K562 (cell line): ENCODE results near the gene PIP4K2A. TPM values are rescaled to one million over a fixed set of nuclear protein-coding genes. Genes with fewer than 3 reads are reported as not detected.

Source experiments
- ATAC-seq: fragments of 200-7000 bp; cut with Tn5 transposase; 3 replicates; pipeline ENCODE4 v1.9.1; 2020; ENCODE audit warnings: moderate library complexity
- BruUV-seq: library from RNA; stranded (reverse); fragments of 400-500 nt; replicated peaks from 2 replicates; lab custom pipeline; 2021; lab: Mats Ljungman, UMichigan
- CTCF ChIA-PET: fragments of 300-600 bp; formaldehyde crosslinking; extraction: SDS; loops from one replicate; lab custom pipeline; 2021; ENCODE audit warnings: low intra/inter-chr PET ratio; lab: Yijun Ruan, JAX
- POLR2A ChIA-PET: fragments of 300-600, 350-650 bp; sonication (Branson Sonifier 250); formaldehyde crosslinking; extraction: SDS; loops from one replicate; lab custom pipeline; 2021; ENCODE audit warnings: antibody characterized with exemption, inconsistent platforms; lab: Yijun Ruan, JAX
- DNase-seq, 4 experiments: peaks; one replicate each; pipeline versions ENCODE4 v3.0.0 to v3.0.0-alpha.2; 2011 to 2018; ENCODE audit warnings: low spot score in 3 of 4, mixed read lengths in 3 of 4; ENCODE audit errors: extremely low read depth in 1 of 4
- FAIRE-seq: peaks from 2 replicates; lab custom pipeline; 2011; peaks lifted over from hg19 to GRCh38; lab: Jason Lieb, UNC
- H2AFZ ChIP-seq: 2 replicates; pipeline ENCODE4 v1.6.0; 2011; ENCODE audit warnings: low read depth, low read length, control low read depth, inconsistent platforms
- H3K27ac ChIP-seq: fragments of 200-600 bp; 3 replicates; pipeline ENCODE4 v1.8.0; 2011; ENCODE audit warnings: low read depth, mild to moderate bottlenecking, control low read depth, inconsistent platforms, low read length, moderate library complexity, mixed read lengths; ENCODE audit errors: extremely low read depth
- H3K27me3 ChIP-seq, 2 experiments: fragments of 300-600 bp in 1 of 2; 2 replicates in 1 of 2; 3 replicates in 1 of 2; pipeline versions ENCODE4 v1.6.0 to v1.8.0; 2011; ENCODE audit warnings: inconsistent platforms in 2 of 2, low read length in 2 of 2, mild to moderate bottlenecking in 1 of 2, mixed read lengths in 1 of 2, moderate library complexity in 1 of 2; ENCODE audit not compliant: control insufficient read depth in 2 of 2, insufficient read depth in 2 of 2
- H3K36me3 ChIP-seq: fragments of 300-600 bp; 3 replicates; pipeline ENCODE4 v1.8.0; 2011; ENCODE audit warnings: mild to moderate bottlenecking, low read length, inconsistent platforms; ENCODE audit not compliant: control insufficient read depth, insufficient read depth
- H3K4me1 ChIP-seq, 2 experiments: fragments of 200-600 bp in 1 of 2; replicated peaks in 1 of 2; 2 replicates in 1 of 2; 3 replicates in 1 of 2; pipeline versions ENCODE4 v1.5.1 to v1.8.0; 2011; ENCODE audit warnings: inconsistent platforms in 2 of 2, low read length in 2 of 2, mild to moderate bottlenecking in 1 of 2, mixed read lengths in 1 of 2, moderate library complexity in 1 of 2; ENCODE audit not compliant: control insufficient read depth in 2 of 2, insufficient read depth in 2 of 2
- H3K4me2 ChIP-seq: 2 replicates; pipeline ENCODE4 v1.6.1; 2011; ENCODE audit warnings: low read length, control low read depth, inconsistent platforms, mixed read lengths; ENCODE audit not compliant: insufficient read depth
- H3K4me3 ChIP-seq: fragments of 200-600 bp; sonication (generic), shearing (Covaris generic); 2 replicates; pipeline ENCODE4 v1.5.1; 2016; ENCODE audit warnings: control low read depth, inconsistent platforms
- H3K79me2 ChIP-seq: fragments of 200-600 bp; 3 replicates; pipeline ENCODE4 v1.8.0; 2011; ENCODE audit warnings: low read length, inconsistent platforms; ENCODE audit not compliant: control insufficient read depth, insufficient read depth
- H3K9ac ChIP-seq, 2 experiments: 2 replicates each; pipeline versions ENCODE4 v1.6.0 to v1.6.1; 2011; ENCODE audit warnings: low read depth in 2 of 2, low read length in 2 of 2, control low read depth in 1 of 2, inconsistent platforms in 1 of 2, mild to moderate bottlenecking in 1 of 2, mixed read lengths in 1 of 2; ENCODE audit not compliant: insufficient read depth in 1 of 2
- H3K9me1 ChIP-seq: one replicate; pipeline ENCODE4 v1.6.0; 2011; ENCODE audit warnings: inconsistent platforms, mild to moderate bottlenecking, low read length, moderate library complexity; ENCODE audit not compliant: control insufficient read depth, insufficient read depth
- H3K9me3 ChIP-seq: replicated peaks from 2 replicates; pipeline ENCODE4 v1.5.1; 2011; ENCODE audit warnings: low read depth, low read length, inconsistent platforms; ENCODE audit not compliant: control insufficient read depth, insufficient read depth
- H4K20me1 ChIP-seq: replicated peaks from 2 replicates; pipeline ENCODE4 v1.6.1; 2011; ENCODE audit warnings: low read length, inconsistent platforms, mixed read lengths; ENCODE audit not compliant: control insufficient read depth, insufficient read depth
- CBFB ChIP-seq: sonication (generic); formaldehyde crosslinking; IDR thresholded peaks from 2 replicates; pipeline ENCODE4 v1.4.0; 2020; ENCODE audit warnings: mild to moderate bottlenecking, missing genetic modification reagents
- FUS ChIP-seq: fragments of 200-400 bp; formaldehyde crosslinking; optimal IDR thresholded peaks from 2 replicates; pipeline ENCODE3; 2017; ENCODE audit warnings: low read depth, low read length
- HLTF ChIP-seq: fragments of 450-650 bp; IDR thresholded peaks from 2 replicates; pipeline ENCODE4 v1.6.1; 2016
- JUNB ChIP-seq: fragments of 450-650 bp; formaldehyde crosslinking; conservative IDR thresholded peaks from 2 replicates; pipeline ENCODE4 v1.4.0; 2020; ENCODE audit warnings: mild to moderate bottlenecking
- POLR2AphosphoS2 ChIP-seq: IDR thresholded peaks from 2 replicates; pipeline ENCODE4 v1.6.1; 2012; ENCODE audit warnings: low read length, improper control_type of control experiment
- PTBP1 ChIP-seq: fragments of 200-400 bp; formaldehyde crosslinking; IDR thresholded peaks from 2 replicates; pipeline ENCODE4 v1.6.1; 2017; ENCODE audit warnings: low read depth, low read length
- RBM25 ChIP-seq: fragments of 200-400 bp; formaldehyde crosslinking; IDR thresholded peaks from 2 replicates; pipeline ENCODE4 v1.6.1; 2018; ENCODE audit warnings: low read length, low read depth, moderate library complexity; ENCODE audit not compliant: severe bottlenecking
- RHOXF2B ChIP-seq: fragments of 250-450 bp; sonication (Bioruptor Pico); conservative IDR thresholded peaks from 2 replicates; pipeline ENCODE4 v1.5.1; 2021
- SMAD3 ChIP-seq: fragments of 450-650 bp; formaldehyde crosslinking; conservative IDR thresholded peaks from 2 replicates; pipeline ENCODE4 v1.4.0; 2020; ENCODE audit warnings: mild to moderate bottlenecking
- ZNF695 ChIP-seq: fragments of 450-650 bp; formaldehyde crosslinking; IDR thresholded peaks from 2 replicates; pipeline ENCODE4 v1.4.0; 2020; ENCODE audit warnings: mild to moderate bottlenecking, moderate library complexity
- WGBS: fragments of 100-300 bp; shearing (Covaris generic); methylation state at CpG from one replicate; pipeline ENCODE4 v1.1.6; 2016; ENCODE audit warnings: low coverage, mixed read lengths; ENCODE audit not compliant: insufficient coverage; ENCODE audit errors: missing lambda C conversion rate; 5-methylcytosine and 5-hydroxymethylcytosine counted together
- in situ Hi-C: fragments of 300-500 bp; cut with MboI; formaldehyde crosslinking; loops from 4 replicates; pipeline ENCODE4 v1.15.0; 2018; ENCODE audit warnings: inconsistent platforms, mixed read lengths
- intact Hi-C: fragments of 100-400 bp; cut with micrococcal nuclease; formaldehyde crosslinking; loops from 2 replicates; pipeline ENCODE4 v1.14.2; 2022
- polyA plus RNA-seq, 8 experiments: library from polyadenylated mRNA; depleted of rRNA in 4 of 8; stranded (reverse) in 5 of 8; unstranded in 3 of 8; fragments of >200 nt; fragmentation: Nextera tagmentation in 2 of 8; fragmentation: Illumina TruSeq in 1 of 8; extraction: Ambion mirVana in 2 of 8; extraction: Trizol in 1 of 8; gene quantifications; 2 replicates each; pipeline versions ENCODE4 v1.2.1 to v1.2.3, GENCODE V29; 2011 to 2014; ENCODE audit warnings: inconsistent platforms in 1 of 8, missing spikeins in 1 of 8
- total RNA-seq, 7 experiments: library from RNA; depleted of rRNA in 6 of 7; stranded (reverse); fragments of >200 nt in 6 of 7; fragmentation: Illumina TruSeq in 2 of 7; extraction: Trizol in 2 of 7; gene quantifications; 2 replicates each; pipeline versions ENCODE4 v1.2.1 to v1.2.3, GENCODE V29; 2011 to 2021; ENCODE audit warnings: low replicate concordance in 1 of 7
- TF ChIP-seq, protein P1 (sequence below), 2 experiments: fragments of 200-800 bp in 1 of 2; sonication (Bioruptor generic) in 1 of 2; sonication (generic) in 1 of 2; formaldehyde crosslinking in 1 of 2; IDR thresholded peaks in 1 of 2; conservative IDR thresholded peaks in 1 of 2; 2 replicates each; pipeline versions ENCODE4 v1.5.0 to v1.6.1; 2016 to 2020; ENCODE audit warnings: missing compliant biosample characterization in 1 of 2, missing genetic modification characterization in 1 of 2, missing genetic modification reagents in 1 of 2
- TF ChIP-seq, protein P2 (sequence below): sonication (generic); formaldehyde crosslinking; IDR thresholded peaks from 2 replicates; pipeline ENCODE4 v1.8.0; 2022; ENCODE audit warnings: mild to moderate bottlenecking, missing genetic modification reagents, borderline replicate concordance
- TF ChIP-seq, protein P3 (sequence below): fragments of 200-800 bp; sonication (Bioruptor generic); IDR thresholded peaks from 2 replicates; pipeline ENCODE4 v1.6.1; 2017; ENCODE audit warnings: missing genetic modification characterization, missing compliant biosample characterization
- TF ChIP-seq, protein P4 (sequence below): fragments of 450-650 bp; IDR thresholded peaks from 2 replicates; pipeline ENCODE4 v1.6.1; 2017; ENCODE audit warnings: antibody characterized with exemption, mild to moderate bottlenecking

PIP4K2A gene
- total and polyA plus RNA-seq, 9 of the 15 experiments (the other 6 are each of a cell fraction or from before 2014, with no cell fraction given): 35.6 to 117 (median 71.9) TPM

DNA sequence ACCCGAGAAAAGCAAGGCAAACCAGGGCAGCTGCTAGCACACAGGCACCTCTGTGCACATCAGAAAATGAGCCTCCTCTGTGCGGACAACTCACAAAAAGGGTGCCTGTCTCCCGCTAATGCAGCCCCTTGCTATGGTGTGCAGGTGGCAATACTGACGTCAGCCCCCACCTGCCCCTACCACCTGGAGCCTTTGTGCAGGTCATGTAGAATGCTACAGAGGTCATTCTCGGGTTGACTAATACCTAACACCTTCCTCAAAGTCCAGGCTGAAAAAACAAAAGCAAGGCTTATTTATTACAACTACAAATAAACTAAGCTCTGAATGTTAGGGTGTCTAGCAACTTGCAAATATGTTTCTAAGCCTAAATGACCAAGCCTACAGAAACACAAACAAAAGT is 13.9 kb downstream of the PIP4K2A start:
- peaks cover 16 to 90% of the 10 kb centered on the region in 2 experiments for H3K4me1 ChIP-seq
- no peaks in the 10 kb centered on the region for H3K9me3 ChIP-seq
- intact Hi-C loops (no loop called here), in situ Hi-C loops (no loop called here)
- peak overlapping the region; percentile 43; the same call in 1 of the 2 replicates for H3K4me2 ChIP-seq
- peak overlapping the region in 1 of 2 experiments; percentile 72; a peak in 1 of 4 replicates for H3K9ac ChIP-seq
- H3K4me3 ChIP-seq: no peak overlapping the region
- peaks cover 100% of the 10 kb centered on the region for H3K79me2 ChIP-seq
- no peak overlapping the region for H2AFZ ChIP-seq
- no peak for FAIRE-seq
- ChIA-PET POLR2A (interaction anchor here (1.1 to 3.8 kb wide), 5 partner anchors 9 to 32 kb away, joined by 3 to 17 read pairs (median 10); no protein-coding TSS in a partner anchor), CTCF (no interaction called here)
- ATAC-seq: peak; percentile 2; the same call in 1 of the 3 replicates
- 64% methylated on average over 5 of the region's 5 CpGs for WGBS
- BruUV-seq: no TSS peak
- no peaks in the 10 kb centered on the region for H3K9me1 ChIP-seq
- no peaks in the 10 kb centered on the region; the same call in 1 of the 2 replicates for H4K20me1 ChIP-seq
- H3K27ac ChIP-seq: no peak overlapping the region
- H3K27me3 ChIP-seq: no peaks in the 10 kb centered on the region
- DNase-seq: no peak
- H3K36me3 ChIP-seq: peaks cover 23% of the 10 kb centered on the region
- TF ChIP-seq POLR2AphosphoS2 (no peak), SMAD3 (CRISPR knock-in tag) (no peak), JUNB (CRISPR knock-in tag) (no peak), ZNF695 (CRISPR knock-in tag) (no peak), HLTF (no peak), FUS (no peak), RBM25 (no peak), CBFB (no peak), PTBP1 (no peak), RHOXF2B (CRISPR knock-in tag) (no peak)
- TF ChIP-seq, protein P1, sequence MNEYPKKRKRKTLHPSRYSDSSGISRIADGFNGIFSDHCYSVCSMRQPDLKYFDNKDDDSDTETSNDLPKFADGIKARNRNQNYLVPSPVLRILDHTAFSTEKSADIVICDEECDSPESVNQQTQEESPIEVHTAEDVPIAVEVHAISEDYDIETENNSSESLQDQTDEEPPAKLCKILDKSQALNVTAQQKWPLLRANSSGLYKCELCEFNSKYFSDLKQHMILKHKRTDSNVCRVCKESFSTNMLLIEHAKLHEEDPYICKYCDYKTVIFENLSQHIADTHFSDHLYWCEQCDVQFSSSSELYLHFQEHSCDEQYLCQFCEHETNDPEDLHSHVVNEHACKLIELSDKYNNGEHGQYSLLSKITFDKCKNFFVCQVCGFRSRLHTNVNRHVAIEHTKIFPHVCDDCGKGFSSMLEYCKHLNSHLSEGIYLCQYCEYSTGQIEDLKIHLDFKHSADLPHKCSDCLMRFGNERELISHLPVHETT (CRISPR knock-in tag; conservative IDR thresholded peaks at IDR 0.05 in 1 of 2, IDR thresholded peaks at IDR 0.05 in 1 of 2): no peak
- TF ChIP-seq, protein P2, sequence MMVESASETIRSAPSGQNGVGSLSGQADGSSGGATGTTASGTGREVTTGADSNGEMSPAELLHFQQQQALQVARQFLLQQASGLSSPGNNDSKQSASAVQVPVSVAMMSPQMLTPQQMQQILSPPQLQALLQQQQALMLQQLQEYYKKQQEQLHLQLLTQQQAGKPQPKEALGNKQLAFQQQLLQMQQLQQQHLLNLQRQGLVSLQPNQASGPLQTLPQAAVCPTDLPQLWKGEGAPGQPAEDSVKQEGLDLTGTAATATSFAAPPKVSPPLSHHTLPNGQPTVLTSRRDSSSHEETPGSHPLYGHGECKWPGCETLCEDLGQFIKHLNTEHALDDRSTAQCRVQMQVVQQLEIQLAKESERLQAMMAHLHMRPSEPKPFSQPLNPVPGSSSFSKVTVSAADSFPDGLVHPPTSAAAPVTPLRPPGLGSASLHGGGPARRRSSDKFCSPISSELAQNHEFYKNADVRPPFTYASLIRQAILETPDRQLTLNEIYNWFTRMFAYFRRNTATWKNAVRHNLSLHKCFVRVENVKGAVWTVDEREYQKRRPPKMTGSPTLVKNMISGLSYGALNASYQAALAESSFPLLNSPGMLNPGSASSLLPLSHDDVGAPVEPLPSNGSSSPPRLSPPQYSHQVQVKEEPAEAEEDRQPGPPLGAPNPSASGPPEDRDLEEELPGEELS: no peak
- TF ChIP-seq, protein P3, sequence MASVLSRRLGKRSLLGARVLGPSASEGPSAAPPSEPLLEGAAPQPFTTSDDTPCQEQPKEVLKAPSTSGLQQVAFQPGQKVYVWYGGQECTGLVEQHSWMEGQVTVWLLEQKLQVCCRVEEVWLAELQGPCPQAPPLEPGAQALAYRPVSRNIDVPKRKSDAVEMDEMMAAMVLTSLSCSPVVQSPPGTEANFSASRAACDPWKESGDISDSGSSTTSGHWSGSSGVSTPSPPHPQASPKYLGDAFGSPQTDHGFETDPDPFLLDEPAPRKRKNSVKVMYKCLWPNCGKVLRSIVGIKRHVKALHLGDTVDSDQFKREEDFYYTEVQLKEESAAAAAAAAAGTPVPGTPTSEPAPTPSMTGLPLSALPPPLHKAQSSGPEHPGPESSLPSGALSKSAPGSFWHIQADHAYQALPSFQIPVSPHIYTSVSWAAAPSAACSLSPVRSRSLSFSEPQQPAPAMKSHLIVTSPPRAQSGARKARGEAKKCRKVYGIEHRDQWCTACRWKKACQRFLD (CRISPR knock-in tag): no peak
- TF ChIP-seq, protein P4, sequence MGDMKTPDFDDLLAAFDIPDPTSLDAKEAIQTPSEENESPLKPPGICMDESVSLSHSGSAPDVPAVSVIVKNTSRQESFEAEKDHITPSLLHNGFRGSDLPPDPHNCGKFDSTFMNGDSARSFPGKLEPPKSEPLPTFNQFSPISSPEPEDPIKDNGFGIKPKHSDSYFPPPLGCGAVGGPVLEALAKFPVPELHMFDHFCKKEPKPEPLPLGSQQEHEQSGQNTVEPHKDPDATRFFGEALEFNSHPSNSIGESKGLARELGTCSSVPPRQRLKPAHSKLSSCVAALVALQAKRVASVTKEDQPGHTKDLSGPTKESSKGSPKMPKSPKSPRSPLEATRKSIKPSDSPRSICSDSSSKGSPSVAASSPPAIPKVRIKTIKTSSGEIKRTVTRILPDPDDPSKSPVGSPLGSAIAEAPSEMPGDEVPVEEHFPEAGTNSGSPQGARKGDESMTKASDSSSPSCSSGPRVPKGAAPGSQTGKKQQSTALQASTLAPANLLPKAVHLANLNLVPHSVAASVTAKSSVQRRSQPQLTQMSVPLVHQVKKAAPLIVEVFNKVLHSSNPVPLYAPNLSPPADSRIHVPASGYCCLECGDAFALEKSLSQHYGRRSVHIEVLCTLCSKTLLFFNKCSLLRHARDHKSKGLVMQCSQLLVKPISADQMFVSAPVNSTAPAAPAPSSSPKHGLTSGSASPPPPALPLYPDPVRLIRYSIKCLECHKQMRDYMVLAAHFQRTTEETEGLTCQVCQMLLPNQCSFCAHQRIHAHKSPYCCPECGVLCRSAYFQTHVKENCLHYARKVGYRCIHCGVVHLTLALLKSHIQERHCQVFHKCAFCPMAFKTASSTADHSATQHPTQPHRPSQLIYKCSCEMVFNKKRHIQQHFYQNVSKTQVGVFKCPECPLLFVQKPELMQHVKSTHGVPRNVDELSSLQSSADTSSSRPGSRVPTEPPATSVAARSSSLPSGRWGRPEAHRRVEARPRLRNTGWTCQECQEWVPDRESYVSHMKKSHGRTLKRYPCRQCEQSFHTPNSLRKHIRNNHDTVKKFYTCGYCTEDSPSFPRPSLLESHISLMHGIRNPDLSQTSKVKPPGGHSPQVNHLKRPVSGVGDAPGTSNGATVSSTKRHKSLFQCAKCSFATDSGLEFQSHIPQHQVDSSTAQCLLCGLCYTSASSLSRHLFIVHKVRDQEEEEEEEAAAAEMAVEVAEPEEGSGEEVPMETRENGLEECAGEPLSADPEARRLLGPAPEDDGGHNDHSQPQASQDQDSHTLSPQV: no peak
